ENCODE measurements around the gene IL13RA2. TPM values are rescaled to one million over a fixed set of nuclear protein-coding genes. Genes with fewer than 3 reads are reported as not detected.

IL13RA2 gene
- total RNA-seq, 1 experiment from 2014 or later: not detected

- peaks cover 3% of the 10 kb centered on the region for H3K27me3 Mint-ChIP-seq (ENCODE audit: insufficient read depth, unreplicated experiment)
- Histone ChIP-seq H3K36me3 (ENCODE audit: control insufficient read depth, insufficient read depth, low read length) (no peaks in the 10 kb centered on the region), H3K9me3 (no peaks in the 10 kb centered on the region), H3K27me3 (replicated peaks; ENCODE audit: control insufficient read depth, insufficient read depth, low read length) (no peaks in the 10 kb centered on the region), H3K4me3 (ENCODE audit: low read depth, low read length) (no peak overlapping the region), H3K4me1 (no peaks in the 10 kb centered on the region)
- no TSS peak for BruUV-seq (replicated peaks)
- CTCF ChIA-PET: no interaction called here
- intact Hi-C loops (cut with micrococcal nuclease; ENCODE audit: unreplicated experiment): no loop called here
- H3K4me1 Mint-ChIP-seq (ENCODE audit: low read depth, unreplicated experiment): no peaks in the 10 kb centered on the region
- H3K27ac Mint-ChIP-seq (ENCODE audit: unreplicated experiment): no peak overlapping the region
- H3K4me3 Mint-ChIP-seq (ENCODE audit: unreplicated experiment): no peak overlapping the region
- no peaks in the 10 kb centered on the region for H3K36me3 Mint-ChIP-seq (ENCODE audit: insufficient read depth, unreplicated experiment)
- DNase-seq: no peak
- POLR2A ChIA-PET: no interaction called here
- H3K9me3 Mint-ChIP-seq (ENCODE audit: unreplicated experiment): no peaks in the 10 kb centered on the region
- no peak for TF ChIP-seq CTCF (IDR thresholded peaks at IDR 0.05; ENCODE audit: insufficient read depth in 1 of 2, low read depth in 1 of 2, low read length in 1 of 2, severe bottlenecking in 1 of 2, unreplicated experiment in 1 of 2)
These were observed 40.9 kb upstream of the IL13RA2 start for GRCh38 chrX:115058276-115058675.

GRCh38 chrX:115054876-115055275 lies 37.5 kb upstream of the IL13RA2 start:
- Histone ChIP-seq H3K27me3 (replicated peaks; ENCODE audit: control insufficient read depth, insufficient read depth, low read length) (no peaks in the 10 kb centered on the region), H3K4me1 (no peaks in the 10 kb centered on the region), H3K9me3 (no peaks in the 10 kb centered on the region), H3K4me3 (ENCODE audit: low read depth, low read length) (no peak overlapping the region), H3K36me3 (ENCODE audit: control insufficient read depth, insufficient read depth, low read length) (no peaks in the 10 kb centered on the region)
- no peaks in the 10 kb centered on the region for H3K36me3 Mint-ChIP-seq (ENCODE audit: insufficient read depth, unreplicated experiment)
- BruUV-seq (replicated peaks): no TSS peak
- no peak overlapping the region for H3K4me3 Mint-ChIP-seq (ENCODE audit: unreplicated experiment)
- ChIA-PET POLR2A (no interaction called here), CTCF (no interaction called here)
- no peak for DNase-seq
- no peak overlapping the region for H3K27ac Mint-ChIP-seq (ENCODE audit: unreplicated experiment)
- intact Hi-C loops (cut with micrococcal nuclease; ENCODE audit: unreplicated experiment): no loop called here
- TF ChIP-seq CTCF (IDR thresholded peaks at IDR 0.05; ENCODE audit: insufficient read depth in 1 of 2, low read depth in 1 of 2, low read length in 1 of 2, severe bottlenecking in 1 of 2, unreplicated experiment in 1 of 2): no peak
- H3K4me1 Mint-ChIP-seq (ENCODE audit: low read depth, unreplicated experiment): no peaks in the 10 kb centered on the region
- H3K27me3 Mint-ChIP-seq (ENCODE audit: insufficient read depth, unreplicated experiment): peaks cover 3% of the 10 kb centered on the region
- no peaks in the 10 kb centered on the region for H3K9me3 Mint-ChIP-seq (ENCODE audit: unreplicated experiment)

GRCh38 chrX:115053223-115053622 lies 35.8 kb upstream of the IL13RA2 start:
- peaks cover 3% of the 10 kb centered on the region for H3K27me3 Mint-ChIP-seq (ENCODE audit: insufficient read depth, unreplicated experiment)
- Histone ChIP-seq H3K36me3 (ENCODE audit: control insufficient read depth, insufficient read depth, low read length) (no peaks in the 10 kb centered on the region), H3K9me3 (no peaks in the 10 kb centered on the region), H3K4me1 (no peaks in the 10 kb centered on the region), H3K4me3 (ENCODE audit: low read depth, low read length) (no peak overlapping the region), H3K27me3 (replicated peaks; ENCODE audit: control insufficient read depth, insufficient read depth, low read length) (no peaks in the 10 kb centered on the region)
- H3K27ac Mint-ChIP-seq (ENCODE audit: unreplicated experiment): no peak overlapping the region
- DNase-seq: no peak
- H3K4me3 Mint-ChIP-seq (ENCODE audit: unreplicated experiment): no peak overlapping the region
- H3K9me3 Mint-ChIP-seq (ENCODE audit: unreplicated experiment): no peaks in the 10 kb centered on the region
- no peaks in the 10 kb centered on the region for H3K4me1 Mint-ChIP-seq (ENCODE audit: low read depth, unreplicated experiment)
- no peak for TF ChIP-seq CTCF (IDR thresholded peaks at IDR 0.05; ENCODE audit: insufficient read depth in 1 of 2, low read depth in 1 of 2, low read length in 1 of 2, severe bottlenecking in 1 of 2, unreplicated experiment in 1 of 2)
- POLR2A ChIA-PET: no interaction called here
- no TSS peak for BruUV-seq (replicated peaks)
- H3K36me3 Mint-ChIP-seq (ENCODE audit: insufficient read depth, unreplicated experiment): no peaks in the 10 kb centered on the region
- CTCF ChIA-PET: no interaction called here
- intact Hi-C loops (cut with micrococcal nuclease; ENCODE audit: unreplicated experiment): no loop called here
